ENCODE measurements around the gene TIGAR. TPM values are rescaled to one million over a fixed set of nuclear protein-coding genes. Genes with fewer than 3 reads are reported as not detected.

Gene TIGAR
- total RNA-seq, 1 donor from 2014 or later, result 8.3 TPM

DNA sequence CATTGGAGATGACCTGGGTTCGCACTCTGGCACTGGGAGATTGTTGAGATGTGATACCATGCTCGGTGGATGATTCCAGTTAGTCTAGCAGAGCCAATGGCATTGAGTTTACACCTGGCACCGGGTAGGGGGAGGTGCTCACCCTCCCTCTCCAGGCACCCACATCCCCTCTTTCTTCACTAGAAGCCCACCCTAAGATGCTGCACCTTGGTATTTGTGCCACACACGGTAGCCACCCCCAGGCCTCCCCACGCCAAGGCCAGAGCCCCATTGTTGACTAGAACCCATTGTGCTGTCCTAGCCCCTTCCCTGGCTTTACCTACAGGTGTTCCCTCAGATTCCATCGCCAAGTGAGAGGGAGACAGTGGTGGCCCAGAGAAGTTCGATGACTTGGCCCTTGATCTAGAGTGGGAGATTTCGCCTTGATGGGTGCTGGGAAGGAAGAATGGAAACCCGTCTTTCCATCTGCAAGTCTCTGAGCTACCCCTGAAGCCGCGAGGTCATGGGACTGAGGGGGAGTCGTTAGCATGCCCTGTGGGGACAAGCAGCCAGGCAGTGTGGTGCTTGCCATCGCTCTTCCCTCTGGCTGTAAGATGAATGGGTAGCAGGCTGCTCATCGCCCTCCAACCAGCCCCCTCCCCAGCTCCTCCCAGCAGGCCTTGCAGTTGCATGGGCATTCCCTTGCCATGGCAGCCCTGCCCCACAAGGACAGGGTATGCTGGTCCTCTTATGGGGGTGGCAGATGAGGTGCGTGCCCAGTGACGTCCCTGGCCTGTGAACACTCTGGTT lies 38.7 kb upstream of the TIGAR start:
- no peak for DNase-seq (ENCODE audit: low read depth in 2 of 2)

DNA sequence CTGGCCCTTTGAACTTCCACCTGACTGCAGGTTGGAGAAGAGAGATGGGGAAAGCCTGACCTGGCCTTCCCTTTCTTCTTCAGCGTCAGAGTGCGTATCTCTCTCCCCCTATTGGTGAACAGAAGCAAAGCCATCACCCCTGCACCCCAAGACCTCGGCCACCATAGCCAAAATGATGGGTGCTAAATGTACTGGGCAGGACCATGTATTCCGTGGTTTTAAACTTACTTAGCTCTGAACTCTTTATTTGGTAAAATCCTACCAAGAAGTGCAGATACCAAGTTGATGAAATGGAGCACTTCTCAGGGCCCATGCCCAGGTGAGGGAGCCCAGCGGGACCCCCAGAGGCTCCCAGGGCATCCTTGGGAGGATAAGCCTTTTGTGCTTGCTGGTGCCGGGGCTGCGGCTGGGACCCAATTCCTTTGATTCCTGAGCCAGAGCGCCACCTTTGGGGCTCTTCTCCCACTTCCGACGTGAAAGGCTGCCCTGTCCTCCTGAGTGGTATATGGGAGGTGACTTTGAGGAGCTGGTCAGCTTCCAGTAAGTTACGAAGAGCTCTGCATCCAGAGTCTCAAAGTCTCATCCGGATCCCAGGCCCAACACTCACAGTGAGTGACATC lies 38.0 kb upstream of the TIGAR start:
- no peak for DNase-seq (ENCODE audit: low read depth in 2 of 2)

DNA sequence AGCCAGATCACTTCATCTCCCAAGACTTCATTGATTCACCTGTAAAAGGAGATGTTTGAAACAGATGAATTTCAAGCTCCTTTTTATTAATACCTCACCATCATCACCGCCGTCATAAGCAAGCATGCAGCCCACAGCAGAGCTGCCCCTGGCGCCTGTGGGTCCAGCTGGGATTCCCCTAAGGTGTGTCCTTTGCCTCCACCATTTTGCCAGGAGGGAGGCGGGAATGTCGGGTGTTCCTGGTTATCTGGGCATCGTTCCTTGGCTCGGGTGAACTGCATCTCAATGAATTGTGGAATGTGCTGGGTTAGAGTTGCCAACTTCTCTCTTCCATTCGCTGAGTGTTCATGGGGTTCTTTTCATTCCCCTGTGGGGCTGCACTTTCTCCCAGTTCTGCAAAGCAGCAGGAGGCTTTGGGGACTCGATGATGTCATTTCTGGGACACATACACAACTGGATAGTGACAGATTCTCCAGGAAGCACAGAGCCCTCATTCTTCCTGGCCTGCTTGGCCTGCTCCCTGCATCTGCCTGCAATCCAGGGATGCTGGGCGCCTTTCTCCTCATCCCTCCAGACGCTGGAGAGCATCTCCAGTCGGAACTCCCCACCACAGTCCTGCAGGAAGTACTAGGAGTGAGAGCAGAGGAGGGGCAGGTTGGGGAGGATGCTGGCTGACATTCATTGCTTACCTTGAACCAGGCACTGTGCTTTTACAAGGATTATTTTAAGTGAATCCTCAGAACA lies 37.3 kb upstream of the TIGAR start:
- DNase-seq (ENCODE audit: low read depth in 2 of 2), result no peak

DNA sequence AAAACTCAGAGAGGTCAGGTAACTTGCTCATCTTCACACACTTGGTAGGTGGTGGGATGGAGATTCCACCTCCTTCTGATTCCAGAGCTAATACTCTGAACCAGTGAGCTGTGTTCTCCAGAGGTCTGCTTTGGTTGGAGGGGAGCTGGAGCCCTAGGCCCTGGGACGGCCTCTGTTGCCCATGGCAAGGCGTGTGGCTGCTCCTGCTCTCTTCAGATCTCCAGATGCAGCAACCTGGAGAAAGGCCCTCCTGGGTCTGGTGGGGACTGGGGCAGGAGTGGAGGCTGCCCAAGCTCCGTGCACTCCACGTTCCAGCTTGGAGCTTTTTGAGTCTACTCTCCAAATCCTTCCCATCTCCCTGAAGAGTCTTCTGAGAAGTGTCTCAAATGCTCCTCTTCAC lies 36.7 kb upstream of the TIGAR start:
- DNase-seq (ENCODE audit: low read depth in 2 of 2), result no peak

DNA sequence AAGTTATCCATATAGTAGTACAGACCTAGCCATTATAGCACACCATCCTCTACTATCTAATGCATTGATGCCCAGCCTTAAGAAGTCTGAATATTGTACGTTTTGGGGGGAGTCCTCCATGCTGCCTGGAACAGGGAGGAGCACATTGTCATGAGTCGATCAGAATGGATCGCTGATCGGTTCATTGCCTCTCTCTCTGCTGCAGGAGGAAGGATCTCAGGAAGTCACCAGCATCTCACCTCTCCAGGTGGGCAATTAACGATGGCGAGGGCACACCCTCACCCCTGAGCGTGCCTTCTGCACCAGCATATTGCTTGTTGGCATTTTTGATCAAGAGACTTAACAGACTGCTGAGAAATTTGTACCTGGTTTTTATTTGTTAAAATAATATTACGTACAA lies 35.9 kb upstream of the TIGAR start:
- no peak for DNase-seq (ENCODE audit: low read depth in 2 of 2)

DNA sequence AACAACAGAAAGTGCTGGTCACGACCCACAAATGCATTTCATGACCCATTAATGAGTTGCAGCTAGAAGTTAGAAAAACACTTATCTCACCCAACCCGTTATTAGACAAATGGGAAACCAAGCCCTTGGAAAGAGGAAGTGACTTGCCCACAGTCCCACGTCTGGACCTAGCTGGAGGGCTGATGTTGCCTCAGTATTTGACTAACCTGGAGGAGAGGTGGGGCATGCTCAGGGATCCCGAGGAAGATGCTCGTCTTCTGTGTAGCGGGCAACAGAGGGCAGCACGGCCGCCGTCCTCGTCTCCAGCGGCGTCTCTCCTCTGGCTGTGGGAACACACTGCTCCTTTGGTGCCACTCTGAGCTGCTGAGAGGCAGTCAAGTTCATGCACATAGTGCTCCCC lies 34.8 kb upstream of the TIGAR start:
- no peak for DNase-seq (ENCODE audit: low read depth in 2 of 2)

DNA sequence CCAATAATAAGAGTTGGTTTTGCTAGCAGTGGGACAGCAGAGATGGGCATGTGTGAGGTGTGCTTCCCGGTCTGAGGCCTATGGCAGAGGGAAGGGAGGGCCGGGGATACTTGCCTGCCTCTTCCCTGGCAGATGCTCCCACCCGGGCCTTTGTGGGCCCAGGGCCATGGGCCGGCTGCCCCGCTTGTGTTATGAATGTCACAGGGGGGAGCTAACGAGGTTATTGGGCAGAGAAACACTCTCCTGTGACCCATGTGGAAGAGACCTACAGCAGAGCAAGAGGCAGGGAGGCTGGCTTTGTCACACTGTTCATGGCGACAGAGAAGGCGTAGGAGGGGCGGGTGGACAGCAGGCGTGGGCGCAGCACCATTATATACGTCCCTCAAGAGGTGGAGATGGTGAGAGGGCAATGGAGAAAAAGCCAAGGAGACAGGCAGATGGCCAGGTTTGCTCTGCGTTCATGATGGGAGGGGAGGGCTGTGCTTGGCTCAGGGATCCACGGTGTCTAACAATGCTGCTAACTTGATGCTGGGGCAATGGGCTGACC lies 34.2 kb upstream of the TIGAR start:
- DNase-seq (ENCODE audit: low read depth in 2 of 2), result no peak

DNA sequence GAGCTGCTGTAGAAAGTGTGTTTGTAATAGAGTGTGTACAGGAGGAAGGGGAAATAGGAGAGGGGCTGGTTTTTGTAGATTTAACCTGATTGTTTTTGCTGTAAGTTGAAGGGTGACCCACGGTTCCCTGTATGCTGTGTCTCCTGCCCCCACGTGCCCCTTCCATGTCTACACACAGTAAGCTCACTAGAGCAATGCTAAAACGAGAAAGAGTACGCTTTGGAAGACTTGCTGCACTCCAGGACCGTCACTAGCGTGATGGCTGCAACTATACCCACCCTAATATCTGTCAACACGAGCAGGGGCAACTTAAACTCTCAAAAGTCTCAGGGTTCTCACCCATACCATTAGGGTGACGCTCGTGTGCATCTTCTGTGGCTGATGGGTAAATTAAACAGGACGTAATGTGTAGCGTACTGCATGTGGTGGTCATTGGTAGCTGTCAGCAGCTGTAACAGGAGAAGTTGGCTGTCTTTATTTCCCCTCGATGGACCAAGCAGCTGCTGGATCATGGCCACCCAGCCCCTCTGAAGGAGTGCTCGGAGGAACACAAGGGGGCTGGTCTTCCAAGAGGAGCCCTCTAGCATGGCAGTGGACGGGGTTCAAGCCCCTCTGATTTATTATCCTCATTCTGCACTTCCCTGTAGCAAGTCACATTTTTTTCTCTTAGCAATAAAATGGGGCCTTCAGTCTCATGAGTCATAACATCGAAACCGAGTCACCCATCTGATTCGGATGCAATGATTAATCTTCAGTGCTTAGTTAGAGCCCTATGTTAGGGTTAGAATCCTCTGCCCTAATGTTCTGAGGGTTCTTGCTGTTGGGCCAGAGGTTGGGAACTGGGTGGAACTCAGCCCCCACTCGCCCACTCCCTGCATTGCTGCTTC lies 33.4 kb upstream of the TIGAR start:
- DNase-seq (ENCODE audit: low read depth in 2 of 2), result peak in 1 of 2 donors; percentile 50

DNA sequence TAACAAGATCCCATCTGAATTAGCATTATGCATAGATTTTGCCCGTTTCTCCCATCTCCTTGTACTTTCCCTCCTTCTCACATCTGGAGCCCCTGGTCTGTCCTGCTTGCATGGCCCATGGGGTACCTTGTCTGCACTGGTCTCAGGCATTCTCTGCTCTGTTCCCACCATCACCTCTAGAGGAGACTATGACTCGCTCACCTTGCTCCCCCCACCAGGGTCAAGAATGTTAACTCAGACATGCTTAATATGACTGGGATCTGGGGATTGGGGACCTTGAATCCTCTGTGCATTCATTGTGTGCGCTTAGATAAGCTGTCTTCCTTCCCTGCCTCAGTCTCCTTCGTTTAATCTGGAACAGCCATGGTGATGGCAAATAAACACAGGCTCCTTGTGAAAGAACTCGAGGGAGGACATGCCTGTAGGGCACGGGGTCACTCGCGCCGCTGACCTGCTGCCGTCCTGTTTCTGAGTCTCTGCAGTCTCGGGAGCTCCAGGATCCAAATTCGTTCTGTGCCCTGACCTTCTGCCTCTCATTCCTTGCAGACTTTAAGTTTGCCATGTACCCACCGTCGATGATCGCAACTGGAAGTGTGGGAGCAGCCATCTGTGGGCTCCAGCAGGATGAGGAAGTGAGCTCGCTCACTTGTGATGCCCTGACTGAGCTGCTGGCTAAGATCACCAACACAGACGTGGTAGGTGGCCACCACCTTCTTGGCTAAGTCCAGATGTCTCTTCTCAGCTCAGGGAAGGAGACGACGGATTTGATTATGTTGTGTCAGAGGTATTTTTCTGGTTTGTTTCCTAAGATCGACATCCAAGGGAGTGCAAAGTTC lies 32.5 kb upstream of the TIGAR start:
- DNase-seq (ENCODE audit: low read depth in 2 of 2), result peak in 1 of 2 donors; percentile 17

DNA sequence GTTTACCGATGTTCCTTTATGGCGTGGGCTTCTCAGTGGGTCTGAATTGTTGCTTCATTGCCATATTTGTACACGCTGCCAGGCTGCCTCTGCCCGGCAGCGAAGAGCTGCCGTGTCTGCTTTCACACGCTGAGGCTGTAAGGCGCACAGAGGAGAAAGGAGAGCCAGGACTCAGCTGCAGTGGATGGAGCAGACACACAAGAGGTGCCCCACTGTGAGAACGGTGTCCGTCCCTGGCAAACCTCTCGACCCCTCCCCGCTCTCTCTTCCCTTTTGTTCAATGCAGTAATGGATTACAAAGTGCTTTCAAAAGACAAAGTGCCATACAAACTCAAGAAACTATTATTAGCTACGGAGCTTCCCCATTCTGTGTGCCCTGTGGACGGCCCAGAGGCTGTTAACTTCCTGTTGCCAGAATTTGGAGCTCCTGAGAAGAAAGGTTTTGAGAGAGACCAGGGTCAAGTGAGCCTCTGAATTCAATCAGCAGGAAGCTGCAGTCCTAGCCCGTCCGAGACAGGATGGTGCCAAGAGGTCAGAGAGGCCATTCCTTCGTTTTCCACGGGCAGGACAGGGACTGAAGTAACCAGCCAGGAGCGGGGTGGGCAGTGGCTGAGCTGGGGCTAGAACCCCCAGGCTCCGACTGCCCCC lies 31.7 kb upstream of the TIGAR start:
- no peak for DNase-seq (ENCODE audit: low read depth in 2 of 2)

DNA sequence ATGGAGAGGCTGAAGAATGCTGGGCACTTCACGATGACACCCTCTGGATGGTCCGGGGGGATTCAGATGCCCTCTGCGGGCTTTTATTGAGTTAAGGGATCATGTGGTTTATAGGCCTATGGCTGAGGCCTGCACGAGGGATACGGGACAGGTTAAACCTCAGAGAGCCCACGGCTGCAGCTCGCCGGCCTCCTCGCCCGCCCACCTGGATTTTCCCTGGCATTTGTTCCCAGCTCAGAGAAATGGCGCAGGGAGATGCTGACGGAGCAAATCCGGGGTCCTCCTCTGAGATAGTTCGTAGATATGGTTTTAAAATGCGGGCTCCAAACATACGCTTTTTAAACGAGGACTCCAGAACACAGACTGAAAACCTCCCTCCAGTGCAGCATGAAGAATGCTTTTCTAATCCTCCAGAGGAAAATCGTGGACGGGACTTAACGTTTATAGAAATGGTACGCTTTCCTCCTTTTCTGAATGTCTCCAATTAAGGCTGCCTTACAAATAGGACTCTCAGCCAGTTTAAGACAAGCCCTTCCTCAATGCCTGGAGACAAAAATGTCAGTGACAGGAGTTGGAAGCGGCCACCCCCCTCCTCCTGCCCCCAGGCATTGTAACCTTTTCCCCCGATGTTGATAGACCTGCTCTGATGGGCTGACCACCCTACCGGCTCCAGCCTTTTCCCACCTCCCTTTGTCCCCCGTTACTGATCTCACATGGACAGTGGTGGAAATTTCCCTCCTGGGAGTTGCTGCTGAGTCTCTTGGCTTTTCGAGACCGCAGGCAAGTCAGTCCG lies 30.8 kb upstream of the TIGAR start:
- no peak for DNase-seq (ENCODE audit: low read depth in 2 of 2)

DNA sequence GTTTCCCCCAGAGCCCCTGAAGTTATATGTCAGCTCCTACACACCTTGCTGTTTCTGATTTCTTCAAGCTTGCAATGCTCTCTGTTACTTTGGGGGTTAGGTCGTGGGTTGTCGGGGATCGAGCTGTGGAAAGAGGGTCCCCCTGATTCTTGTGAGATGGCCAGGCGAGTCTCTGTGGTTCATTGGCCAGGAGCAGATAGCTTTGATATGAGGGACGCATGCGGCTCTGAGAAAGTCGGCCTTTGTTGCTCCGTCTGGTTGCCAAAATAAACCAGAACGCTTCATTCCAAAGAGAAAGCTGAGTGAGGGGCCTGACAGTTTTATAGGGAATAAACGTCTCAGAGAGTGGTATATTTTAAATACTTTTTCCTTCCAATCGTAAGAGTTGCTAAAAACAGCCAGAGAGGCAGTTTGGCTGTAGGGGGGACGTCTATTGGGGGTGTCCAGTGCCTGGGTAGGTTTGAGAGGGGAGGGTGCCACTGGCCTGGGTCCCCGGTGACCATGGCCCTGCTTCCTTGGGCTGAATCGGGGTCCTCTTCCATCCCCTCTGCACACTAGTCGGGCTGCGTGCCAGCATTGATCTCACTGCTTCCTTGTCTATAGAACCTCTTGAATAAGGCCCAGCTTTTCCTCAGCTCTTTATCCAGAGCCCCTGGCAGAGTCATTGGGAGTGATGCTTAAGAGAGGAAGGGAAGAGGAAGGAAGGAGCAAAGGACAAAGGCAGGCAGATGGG lies 28.5 kb upstream of the TIGAR start:
- peak in 1 of 2 donors; percentile 17 for DNase-seq (ENCODE audit: low read depth in 2 of 2)

DNA sequence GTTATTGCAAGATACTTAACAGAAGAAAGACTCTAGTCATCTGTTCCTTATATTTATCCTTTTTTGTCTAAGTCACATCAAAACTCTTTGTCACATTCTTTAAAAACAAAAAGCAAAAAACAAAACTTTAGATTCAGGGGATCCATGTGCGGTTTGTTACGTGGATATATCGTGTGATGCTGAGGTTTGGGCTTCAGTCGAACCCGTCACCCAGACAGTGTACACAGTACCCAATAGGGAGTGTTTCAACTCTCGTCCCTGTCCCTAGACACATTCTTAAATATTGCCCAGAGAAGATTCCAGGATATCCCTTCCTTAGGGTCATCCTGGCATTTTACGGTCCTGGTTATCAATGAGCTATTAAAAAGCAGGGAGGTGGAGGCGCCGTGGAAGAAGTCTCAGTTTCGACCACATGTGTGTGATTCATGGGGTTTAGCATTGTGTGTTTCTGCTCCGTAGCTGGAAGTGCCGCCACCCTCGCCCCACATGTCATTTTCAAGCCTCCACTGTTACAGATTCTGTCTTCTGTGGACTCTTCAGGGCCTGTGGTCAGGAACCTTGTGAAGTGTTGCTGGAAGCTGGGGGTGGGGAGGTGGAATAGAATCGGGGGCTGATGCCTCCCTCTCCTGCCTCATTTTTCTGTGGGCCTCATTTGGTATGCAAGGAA lies 27.6 kb upstream of the TIGAR start:
- DNase-seq (ENCODE audit: low read depth in 2 of 2), result no peak

DNA sequence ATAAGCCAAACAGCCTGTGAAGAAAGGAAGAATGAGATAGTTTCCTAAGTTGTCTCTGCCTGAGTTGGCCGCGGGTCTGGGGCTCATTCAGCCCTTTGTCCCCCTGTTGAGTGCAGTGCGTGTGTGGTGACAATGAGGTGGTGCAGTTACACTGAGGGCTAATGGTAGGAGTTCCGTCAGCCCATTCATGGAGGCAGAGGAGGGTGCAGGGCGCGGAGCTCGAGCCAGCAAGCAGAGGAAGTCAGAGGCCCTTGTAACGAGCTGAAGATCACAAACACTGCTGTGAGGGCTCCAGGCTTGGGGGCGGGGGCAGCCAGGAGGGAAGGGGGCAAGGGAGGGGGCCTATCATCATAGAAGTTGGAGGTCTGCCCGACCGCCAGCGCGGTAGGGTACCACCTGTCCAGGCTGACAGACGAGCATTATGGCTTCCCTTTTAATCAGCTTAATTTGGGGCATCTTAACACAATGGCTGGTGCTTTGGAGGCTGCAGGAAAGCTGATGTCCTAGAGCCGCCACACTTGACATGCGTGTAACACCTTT lies 27.0 kb upstream of the TIGAR start:
- DNase-seq (ENCODE audit: low read depth in 2 of 2), result no peak

DNA sequence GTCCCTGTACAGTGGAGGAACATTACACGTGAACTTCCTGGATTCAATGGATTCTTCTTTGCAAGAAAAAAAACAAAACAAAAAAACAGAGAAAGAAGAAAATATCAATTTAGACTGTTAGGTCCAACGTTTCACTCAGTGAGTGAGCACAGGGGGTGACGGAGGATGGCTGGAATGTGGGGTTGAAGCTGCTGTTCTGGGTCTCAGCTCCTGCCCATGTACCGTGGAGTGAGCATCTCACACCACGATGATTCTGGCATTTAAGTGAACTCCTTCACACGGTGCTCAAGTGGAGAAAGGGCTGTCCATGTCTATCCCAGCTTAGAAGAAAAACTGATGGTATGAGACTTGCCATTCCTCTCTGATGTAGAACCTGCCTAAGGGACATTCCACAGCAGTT lies 24.3 kb upstream of the TIGAR start:
- DNase-seq (ENCODE audit: low read depth in 2 of 2), result no peak

DNA sequence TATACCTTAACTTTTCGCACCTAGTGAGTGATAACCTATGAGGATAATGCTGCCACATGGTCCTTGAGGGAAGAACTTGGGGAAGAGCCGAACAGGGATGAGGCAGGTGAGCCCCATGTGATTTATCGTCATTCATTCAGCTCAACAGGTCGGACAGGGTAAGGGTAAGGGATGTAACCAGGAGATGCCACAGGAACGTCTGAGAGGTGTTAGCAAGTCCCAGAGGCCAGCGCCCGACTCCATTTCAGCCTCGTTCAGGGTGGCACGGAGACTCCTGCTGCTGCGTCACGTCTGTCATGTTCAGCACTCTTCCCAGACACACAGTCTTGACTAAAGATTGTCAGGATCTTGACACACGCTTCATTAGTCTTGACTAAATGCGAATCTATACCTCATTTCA lies 23.4 kb upstream of the TIGAR start:
- DNase-seq (ENCODE audit: low read depth in 2 of 2), result no peak

DNA sequence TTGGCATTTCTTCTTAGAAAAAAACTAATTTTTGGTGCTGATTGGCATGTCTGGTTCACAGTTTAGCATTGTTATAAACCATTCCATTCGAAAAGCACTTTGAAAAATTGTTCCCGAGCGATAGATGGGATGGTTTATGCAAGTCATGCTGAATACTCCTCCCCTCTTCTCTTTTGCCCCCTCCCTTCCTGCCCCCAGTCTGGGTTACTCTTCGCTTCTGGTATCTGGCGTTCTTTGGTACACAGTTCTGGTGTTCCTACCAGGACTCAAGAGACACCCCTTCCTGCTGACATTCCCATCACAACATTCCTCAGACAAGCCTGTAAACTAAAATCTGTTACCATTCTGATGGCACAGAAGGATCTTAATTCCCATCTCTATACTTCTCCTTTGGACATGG lies 20.1 kb upstream of the TIGAR start:
- no peak for DNase-seq (ENCODE audit: low read depth in 2 of 2)

All from lung microvascular endothelial cell (primary cell).